Gastrocnemius medialis (tissue), 4 donors: Measurements from ENCODE around the gene ABCA13.

ENCODE experiments used
- POLR2A ChIP-seq, 2 donors: fragments of 450-650 bp; IDR thresholded peaks; one replicate each; pipeline ENCODE4 v1.6.1; 2017; ENCODE audit warnings: antibody characterized with exemption in 2 of 2, mild to moderate bottlenecking in 2 of 2, moderate library complexity in 2 of 2
- TF ChIP-seq, protein P1 (sequence below), 5 experiments: fragments of 450-650 bp in 3 of 5; fragments of 200-600 bp in 2 of 5; sonication (generic) in 2 of 5; IDR thresholded peaks in 4 of 5; conservative IDR thresholded peaks in 1 of 5; 1 replicate in 4 of 5; 2 replicates in 1 of 5; pipeline ENCODE4 v1.5.1; 2016 to 2019; ENCODE audit warnings: antibody characterized with exemption in 5 of 5, mild to moderate bottlenecking in 3 of 5, moderate library complexity in 3 of 5

DNA sequence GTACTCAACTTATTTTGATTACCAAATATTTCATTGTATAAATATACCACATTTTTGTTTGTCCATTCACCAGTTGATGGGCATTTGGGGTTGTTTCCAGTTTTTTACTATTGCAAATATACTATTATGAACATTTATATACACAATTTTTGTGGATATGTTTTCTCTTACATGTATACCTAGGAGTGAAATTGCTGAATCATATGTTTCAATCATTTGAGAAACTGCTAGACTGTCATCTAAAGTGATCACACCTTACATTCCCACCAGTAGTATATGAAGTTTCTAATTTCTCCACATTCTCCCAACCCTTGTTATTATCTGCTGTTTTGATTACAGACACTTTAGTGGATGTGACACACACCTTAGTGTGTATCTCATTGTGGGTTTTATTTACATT lies 257.9 kb downstream of the ABCA13 start:
- TF ChIP-seq, protein P1, sequence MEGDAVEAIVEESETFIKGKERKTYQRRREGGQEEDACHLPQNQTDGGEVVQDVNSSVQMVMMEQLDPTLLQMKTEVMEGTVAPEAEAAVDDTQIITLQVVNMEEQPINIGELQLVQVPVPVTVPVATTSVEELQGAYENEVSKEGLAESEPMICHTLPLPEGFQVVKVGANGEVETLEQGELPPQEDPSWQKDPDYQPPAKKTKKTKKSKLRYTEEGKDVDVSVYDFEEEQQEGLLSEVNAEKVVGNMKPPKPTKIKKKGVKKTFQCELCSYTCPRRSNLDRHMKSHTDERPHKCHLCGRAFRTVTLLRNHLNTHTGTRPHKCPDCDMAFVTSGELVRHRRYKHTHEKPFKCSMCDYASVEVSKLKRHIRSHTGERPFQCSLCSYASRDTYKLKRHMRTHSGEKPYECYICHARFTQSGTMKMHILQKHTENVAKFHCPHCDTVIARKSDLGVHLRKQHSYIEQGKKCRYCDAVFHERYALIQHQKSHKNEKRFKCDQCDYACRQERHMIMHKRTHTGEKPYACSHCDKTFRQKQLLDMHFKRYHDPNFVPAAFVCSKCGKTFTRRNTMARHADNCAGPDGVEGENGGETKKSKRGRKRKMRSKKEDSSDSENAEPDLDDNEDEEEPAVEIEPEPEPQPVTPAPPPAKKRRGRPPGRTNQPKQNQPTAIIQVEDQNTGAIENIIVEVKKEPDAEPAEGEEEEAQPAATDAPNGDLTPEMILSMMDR (IDR thresholded peaks at IDR 0.05 in 4 of 5, conservative IDR thresholded peaks at IDR 0.05 in 1 of 5): no peak
- no peak for TF ChIP-seq POLR2A (IDR thresholded peaks at IDR 0.05)
